CD1c-positive myeloid dendritic cell (primary cell): ENCODE results near the gene PCYOX1L.

Experiments
- DNase-seq: peaks from one replicate; pipeline ENCODE4 v3.0.0-alpha.2; 2016; ENCODE audit errors: extremely low spot score

The PCYOX1L gene

DNA sequence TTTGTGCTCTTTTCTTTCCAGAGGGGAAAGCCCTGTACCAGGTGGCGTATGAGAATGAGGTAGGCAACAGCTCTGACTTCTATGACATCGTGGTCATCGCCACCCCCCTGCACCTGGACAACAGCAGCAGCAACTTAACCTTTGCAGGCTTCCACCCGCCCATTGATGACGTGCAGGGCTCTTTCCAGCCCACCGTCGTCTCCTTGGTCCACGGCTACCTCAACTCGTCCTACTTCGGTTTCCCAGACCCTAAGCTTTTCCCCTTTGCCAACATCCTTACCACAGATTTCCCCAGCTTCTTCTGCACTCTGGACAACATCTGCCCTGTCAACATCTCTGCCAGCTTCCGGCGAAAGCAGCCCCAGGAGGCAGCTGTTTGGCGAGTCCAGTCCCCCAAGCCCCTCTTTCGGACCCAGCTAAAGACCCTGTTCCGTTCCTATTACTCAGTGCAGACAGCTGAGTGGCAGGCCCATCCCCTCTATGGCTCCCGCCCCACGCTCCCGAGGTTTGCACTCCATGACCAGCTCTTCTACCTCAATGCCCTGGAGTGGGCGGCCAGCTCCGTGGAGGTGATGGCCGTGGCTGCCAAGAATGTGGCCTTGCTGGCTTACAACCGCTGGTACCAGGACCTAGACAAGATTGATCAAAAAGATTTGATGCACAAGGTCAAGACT lies 10.3 kb downstream of the PCYOX1L start:
- no peak for DNase-seq

DNA sequence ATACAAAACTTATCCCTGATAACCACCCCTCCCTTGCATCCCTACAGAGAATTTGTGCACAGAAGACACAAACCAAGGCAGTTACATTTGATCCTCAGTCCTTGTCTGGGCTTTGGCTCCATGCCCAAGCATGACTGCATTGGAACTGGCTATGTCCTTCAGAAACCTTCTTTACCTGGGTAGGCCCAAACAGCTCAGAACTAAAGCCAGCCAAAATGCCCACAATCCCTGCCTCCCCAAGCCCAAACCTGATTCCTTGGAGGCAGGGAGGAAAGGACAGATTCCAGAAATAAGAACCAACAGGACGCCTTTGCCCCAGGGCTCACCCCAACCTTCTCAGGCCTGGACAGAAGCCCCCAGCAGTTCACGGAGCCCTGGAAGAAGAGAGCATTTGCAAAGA lies 13.0 kb downstream of the PCYOX1L start:
- no peak for DNase-seq

DNA sequence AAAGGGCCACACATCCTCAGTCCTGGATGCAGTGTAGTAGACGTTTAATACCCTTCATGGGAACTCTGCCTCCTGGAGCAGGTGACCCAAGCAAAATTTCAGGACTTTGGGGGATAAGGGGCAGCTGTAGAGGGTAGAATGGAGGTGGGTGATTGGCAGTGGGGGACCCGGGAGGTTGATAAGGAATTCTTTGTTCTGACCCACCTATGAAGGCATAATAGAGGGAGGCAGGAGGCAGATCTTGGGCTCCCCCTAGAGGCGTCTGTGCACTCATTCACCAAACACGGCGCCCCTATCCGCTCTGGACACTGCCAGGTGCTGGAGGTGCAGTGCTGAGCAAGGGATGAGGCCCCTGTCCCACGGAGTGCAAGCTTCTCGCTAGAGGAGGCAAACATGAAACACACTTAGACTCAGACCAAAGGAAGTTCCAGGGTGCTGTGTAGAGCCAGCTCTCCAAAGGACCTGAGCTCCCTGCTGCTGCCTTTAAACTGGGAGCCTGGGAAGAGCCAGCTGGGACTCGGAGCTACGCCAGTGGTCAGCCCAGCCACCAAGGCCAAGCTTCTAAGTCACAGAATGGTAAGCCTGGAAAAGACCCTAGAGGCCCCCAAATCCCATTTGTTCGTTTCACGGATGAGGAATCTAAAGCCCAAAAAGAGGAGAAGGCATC lies 13.6 kb downstream of the PCYOX1L start:
- DNase-seq, result peak; percentile 67

DNA sequence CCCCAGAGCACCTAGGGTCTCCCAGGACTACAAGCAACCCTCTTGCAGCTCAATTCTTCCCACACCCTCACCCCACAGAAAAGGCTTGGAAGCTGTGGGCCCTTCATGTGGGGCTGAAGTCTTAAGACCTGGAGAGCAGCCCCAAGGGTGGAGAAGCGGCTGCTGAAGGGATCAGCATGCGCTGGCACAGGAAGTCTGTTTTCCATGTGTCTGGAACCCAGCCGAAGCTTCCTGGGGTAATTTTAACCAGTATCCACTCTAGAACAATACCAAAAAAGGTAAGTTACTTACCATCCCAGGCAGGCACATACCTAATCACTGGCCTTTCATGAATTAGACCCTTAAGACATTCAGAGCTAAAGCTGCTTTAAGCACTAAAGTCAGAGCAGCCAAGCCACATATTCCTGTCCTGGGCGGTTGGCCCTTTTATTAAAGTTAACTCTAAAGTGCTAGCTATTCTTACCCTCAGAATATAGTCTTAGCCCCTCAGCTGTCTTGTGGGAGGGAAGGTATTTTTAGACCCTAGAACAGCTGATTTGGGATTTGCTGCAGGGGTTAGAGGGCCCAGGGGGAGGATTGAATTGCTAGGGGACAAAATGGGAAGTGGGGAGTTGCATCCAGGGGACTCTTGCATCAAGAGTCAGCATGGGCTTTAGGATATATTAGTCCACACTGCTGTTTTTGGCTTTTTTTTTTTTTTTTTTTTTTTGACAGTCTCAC lies 14.4 kb downstream of the PCYOX1L start:
- no peak for DNase-seq

DNA sequence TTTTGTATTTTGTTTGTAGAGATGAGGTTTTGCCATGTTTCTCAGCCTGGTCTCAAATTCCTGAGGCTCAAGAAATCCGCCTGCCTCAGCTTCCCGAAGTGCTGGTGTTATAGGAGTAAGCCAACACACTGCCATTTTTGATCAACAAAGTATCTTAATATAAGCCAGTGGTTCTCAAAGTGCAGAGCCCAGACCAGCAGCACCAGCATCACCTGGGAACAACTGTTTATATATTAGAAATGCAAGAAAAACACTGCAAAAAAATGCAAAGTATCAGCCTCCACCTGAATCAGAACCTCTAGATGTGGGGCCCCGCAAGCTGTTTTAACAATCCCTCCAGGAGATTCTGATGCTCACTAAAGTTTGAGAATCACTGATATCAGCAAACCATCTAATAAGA lies 15.1 kb downstream of the PCYOX1L start:
- DNase-seq, result no peak

DNA sequence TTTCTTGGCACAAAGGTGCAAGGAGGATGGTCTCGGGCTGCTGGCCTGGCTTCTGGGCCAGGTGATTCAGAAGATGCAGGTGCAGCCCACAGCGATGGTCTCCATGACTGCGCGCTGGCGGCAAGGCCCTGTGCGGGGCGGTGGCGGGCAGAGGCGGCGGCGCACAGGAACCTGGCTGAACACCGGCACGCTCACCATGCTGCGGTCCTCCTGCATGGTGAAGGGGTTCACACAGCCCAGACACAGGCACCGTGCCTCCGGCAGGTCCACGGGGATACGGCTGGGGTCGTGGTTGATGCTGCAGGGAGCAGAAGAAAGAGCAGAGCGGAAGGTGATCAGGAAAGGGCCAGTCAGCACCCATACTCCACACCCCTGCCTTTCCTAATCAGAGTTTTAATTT lies 16.5 kb downstream of the PCYOX1L start:
- DNase-seq, result no peak

DNA sequence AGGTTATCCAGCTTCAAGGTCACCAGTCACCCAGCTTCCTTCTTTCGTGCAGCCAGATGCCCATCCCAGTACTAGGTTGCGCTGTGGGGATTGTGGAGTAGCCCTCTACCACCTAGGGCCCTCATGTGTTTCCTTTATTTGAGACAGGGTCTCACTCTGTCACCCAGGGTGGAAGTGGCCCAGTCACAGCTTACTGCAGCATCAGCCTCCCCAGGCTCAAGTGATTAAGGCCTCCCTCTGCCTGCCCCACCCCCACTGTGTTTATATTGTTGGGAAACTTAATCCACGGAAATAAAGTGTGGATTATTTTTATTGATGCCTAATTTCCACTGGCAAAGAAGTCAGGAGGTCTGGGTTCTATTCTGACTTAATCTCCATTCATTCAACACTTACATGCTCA lies 17.0 kb downstream of the PCYOX1L start:
- DNase-seq, result no peak

DNA sequence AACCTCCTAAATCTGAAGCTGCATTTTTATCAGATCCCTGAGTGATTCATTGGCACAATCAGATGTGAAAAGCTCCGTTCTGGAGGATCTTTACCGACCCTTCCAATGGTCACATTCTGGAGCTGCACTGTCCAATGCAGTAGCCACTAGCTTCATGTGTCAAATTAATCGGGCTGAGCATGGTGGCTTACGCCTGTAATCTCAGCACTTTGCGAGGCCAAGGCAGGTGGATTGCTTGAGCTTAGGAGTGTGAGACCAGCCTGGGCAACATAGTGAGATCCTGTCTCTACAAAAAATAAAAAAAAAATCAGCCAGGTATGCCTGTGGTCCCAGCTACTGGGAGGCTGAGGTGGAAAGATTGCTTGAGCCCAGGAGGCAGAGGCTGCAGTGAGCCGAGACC lies 17.6 kb downstream of the PCYOX1L start:
- DNase-seq, result no peak

DNA sequence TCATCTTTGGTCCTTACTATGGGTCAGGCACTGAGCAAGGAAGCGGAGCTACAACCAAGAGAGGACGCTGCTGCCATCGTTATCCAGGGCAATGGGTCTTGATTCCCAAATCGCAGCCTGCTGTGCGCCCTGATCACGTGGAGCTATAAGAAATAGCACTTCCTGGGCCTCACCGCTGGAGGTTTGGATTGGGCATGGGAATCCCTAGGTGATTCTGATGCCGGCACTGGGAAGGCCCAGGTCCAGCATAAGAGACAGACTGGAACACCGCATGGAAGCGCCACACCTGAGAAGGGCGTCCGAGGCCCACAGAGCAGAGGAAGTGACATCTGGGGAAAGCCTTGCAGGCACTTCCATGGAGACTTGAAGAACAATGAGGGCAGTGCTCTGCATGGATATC lies 18.3 kb downstream of the PCYOX1L start:
- DNase-seq, result no peak

DNA sequence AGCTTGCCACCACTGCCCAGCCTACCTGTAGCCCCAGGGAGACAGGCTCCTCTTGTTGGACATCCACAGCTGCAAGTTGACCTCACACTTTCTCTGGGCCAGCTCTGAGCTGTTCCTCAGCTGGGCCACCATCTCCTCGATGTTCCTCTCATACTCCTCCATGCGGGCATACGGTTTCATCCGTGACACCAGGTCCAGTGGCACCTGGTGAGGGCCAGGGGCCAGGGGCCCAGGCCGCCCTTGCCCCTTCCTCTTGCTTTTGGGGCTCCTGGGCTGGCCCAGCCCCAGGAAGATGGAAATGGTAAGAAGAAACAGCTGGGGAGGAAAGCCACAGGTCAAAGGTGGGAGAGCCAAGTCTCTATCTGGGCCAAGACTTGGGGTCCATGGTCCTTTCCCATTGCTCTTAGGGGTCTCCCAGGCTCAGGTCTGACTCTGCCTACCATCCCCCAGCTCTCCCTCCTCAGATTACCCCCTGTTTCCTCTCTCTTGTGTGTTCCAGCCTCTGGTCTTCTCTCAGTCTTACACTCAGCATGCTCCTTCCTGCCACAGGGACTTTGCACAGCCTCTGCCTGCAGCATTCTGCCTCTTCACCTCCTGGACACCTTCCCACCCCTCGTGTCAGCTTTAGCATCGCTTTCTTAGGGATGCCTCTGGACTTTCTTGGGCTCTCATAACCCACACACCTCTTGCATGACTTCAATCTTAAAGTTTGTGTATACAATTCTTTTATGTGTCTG lies 19.0 kb downstream of the PCYOX1L start:
- no peak for DNase-seq

DNA sequence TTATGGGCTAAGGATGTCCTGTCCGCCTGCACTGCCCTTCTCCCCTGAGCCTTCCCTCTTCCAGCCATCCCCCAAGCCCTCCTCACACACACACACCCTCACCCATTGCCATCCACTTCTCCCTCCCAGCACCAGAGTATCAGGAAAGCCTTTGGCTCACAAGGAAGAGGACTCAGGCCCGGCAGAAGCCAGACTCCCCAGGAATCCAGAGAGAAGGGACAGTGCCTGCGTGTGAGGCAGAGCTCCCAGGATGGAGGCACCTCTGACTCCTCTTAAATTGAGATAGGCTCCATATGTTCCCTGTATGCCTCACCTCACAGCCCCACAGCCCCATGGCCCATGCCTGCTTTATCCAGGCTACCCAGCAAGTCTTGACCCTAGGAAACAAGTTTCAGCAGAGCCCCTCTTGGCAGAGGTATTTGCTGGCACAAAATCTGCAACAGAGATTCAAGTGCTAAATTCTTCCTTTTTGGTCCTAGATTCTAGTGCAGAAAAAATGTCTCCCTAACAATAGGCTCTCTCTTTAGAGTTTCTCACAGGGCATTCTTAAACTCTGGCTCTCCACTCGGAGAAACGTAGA lies 20.5 kb downstream of the PCYOX1L start:
- DNase-seq, result no peak

DNA sequence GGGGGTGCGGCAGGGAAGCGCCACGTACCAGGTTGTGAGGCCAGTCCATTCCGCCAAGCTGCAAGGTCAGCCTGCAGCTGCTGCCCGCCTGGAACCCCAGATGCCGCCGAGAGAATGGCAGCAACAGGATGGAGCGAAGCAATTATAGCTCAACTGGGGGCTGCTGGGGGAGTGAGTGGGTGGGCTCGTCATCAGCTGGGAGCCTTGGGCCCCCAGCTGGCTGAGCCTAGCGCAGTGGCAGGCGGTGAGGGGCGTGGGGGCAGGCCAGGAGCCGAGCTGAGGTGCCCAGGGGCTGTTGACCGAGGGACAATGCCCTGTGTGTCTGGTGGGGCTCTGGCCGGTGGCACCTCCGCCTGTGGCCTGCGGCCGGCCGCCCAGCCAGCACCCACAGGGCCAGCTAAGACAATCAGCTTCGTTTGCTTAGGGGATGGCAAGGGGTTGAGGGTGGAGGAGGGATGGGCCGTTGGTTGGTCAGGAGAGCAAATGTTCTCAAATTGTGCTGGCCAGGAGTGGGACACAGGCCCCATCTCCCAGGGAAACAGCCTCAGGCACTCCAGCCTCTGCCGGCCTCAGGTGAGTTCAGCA lies 21.4 kb downstream of the PCYOX1L start, which contains the start of gene IL17B:
TSS of gene IL17B (minus strand) at position 116 of the 585 bp plus-strand sequence. CDS start at position 49, 67 bp downstream.
- DNase-seq, result no peak

DNA sequence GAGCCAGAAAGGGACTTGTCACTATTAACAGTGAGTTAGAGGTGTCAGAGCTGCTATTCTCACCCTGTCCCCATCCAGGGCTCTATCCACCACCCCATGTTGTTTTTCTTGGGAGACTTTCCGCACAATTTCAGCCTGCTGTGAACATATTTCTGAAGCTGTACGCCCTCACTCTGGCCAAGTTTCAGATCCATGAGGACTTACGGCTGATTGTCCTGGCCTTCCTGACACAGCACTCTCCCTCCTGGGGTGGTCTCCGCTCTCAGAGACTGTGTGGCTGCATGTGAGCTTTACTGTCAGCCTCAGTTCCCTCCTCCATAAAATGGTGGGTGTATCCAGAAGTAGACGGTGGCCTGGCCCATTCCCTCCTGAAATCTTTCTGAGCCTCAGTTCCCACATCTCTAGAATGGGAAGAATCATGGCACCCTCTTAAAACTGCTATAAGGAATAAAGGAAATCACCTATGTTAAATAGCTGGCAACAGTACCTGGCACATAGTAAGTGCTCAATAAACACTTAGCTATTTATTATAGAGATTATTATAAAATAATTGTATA lies 22.1 kb downstream of the PCYOX1L start:
- DNase-seq, result no peak

DNA sequence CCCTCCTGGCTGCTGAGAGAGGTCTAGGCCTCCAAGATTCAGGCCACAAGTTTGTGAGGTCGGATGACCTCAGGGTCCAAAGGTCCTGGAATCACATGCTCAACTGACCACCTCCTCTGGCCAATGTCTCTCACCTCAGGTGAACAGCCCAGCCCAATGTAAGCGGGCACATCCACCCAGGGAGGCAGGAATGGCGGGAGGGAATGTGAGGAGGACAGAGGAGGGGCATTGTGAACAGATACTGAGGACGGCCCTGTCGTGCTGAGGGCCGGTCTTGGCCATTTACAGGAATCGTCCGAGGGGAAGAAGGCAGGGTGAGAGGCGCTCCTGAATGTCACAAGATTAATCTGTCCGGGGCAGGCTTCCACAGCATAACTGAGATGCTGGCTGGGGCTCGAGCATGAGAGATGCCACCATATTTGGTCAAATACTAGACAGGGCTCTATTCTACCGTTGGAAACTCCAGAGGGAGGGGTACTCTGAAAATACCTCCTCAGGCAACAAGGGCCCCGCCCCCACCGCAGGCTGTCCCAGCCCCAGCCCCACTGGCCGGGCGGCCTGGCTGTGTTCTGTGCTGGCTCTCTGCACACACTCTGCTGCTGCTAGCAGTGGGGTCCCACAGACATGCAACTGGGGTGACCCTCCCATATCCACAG lies 22.7 kb downstream of the PCYOX1L start:
- no peak for DNase-seq

DNA sequence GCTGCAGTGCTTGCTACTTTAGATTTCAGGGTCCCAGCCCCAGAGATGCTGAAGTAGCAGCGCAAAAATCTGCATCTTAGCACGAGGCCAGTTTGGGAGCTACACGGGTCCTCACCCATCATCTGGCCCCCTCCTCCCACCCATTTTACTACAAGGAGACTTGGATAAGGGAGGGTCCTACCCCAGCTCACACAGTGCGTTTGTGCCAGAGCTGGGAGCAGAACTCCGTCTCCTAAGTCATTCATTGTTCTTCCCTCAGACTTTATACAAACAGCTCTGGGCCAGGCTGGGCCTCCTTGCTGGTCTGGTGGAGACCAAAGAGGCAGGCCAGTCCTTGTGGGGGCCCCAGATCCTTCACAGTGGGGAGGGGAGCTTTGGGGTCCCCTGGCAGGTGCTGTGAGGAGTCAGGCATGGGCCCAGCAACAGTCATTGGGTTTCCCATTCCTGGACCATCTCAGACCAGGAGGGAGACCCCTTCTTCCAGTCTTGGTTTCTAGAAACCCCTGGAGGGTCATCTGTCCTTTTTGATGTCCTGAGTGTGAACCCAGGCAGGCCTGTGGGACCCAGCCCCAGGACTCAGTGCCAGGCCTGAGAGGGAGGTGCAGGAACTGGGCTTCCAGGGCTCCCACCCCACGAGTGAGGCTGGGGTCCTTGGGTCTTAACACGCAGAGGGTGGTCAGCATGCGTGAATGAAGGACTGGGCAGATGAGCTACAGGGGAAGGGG lies 23.6 kb downstream of the PCYOX1L start:
- DNase-seq, result no peak

DNA sequence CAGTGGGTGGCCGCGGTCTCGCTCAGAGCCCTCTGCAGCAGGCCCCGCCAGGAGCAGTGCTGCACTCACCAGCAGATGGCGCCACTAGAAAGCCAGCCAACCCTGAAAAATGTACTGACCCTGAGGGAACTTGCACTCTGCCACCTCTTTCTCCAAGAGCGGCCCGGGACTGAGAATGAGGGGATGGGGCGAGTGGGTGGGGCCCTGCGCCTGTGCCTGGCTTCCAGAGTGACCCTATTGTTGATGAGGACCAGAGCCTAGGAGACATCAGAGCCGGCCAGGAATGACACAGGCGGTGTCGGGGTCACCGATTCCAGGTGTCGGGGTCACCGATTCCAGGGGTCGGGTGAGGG lies 24.1 kb downstream of the PCYOX1L start:
- DNase-seq, result peak; percentile 66

DNA sequence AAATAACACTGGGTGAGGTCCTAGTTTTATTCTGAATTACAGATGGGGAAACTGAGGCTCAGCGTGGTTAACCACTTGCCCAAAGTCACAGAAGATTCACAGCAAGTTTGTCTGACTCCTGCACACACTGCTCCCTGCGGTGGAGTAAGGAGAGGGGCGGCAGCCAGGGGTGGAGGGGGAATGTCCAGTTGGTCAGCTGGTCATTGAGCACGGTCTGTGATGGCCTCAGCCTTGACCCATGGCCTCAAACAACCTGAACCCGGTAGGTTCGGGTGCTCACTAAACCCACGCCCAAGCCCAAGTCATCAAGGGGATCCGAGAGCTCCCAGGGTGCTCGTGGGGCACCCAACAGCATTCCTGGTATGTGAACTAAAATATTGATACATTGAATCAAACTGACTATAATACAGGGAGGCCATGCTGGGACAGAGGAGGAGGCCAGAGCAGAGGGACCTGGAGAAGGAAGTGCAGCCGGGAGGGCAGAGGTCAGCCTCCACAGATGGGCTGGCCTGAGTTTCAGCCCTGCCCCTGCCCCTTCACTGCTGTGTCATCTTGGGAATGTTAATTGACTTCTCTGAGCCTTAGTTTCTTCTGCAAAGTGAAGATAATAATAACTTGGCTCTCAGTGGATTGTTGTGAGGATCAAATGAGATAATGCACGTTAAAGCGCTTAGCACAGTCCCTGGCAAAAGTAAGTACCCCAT lies 24.8 kb downstream of the PCYOX1L start:
- no peak for DNase-seq

DNA sequence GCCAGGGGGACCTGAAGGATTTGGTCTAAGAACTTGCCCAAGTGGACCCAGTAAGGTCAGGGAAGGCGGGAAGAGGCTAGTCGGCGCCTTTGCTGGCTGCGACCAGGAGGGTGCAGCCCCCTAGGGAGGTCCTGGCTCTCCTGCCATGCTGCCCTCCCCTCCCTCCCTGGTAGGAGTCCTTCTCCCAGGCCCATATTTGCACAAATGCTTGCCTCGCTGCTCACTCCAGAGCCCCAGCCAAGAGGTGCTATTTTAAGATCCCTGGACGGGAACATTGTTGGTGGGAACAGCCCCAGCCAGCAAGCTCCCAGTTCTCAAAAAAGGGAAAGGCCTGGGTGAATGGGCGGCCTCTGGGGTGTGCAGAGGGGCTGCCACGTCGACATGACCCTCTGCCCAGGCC lies 25.6 kb downstream of the PCYOX1L start:
- no peak for DNase-seq

DNA sequence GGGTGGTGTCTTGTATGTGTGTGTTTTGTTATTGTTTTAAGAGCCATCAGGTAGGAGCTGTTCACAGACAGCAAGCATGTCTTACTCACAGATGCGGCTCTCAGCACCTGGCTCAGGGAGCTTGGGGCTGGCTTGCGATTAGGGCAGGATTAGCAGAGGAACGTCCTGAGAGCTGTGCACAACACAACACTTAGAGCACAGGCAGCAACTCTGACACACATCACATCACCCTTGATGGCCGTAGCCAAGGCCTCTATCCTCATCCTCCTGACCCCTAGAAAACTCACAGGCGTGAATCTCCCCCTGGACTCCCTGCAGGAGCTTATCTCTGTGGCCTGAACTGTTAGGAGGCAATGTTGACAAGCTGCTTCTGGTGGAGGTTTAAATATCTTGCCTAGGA lies 28.3 kb downstream of the PCYOX1L start:
- no peak for DNase-seq
